COR-L47 (cell line): ENCODE data around the gene PHAF1.

Experiments
- DNase-seq: peaks from one replicate; lab custom pipeline; 2025; lab: John Stamatoyannopoulos, UW

Gene PHAF1

DNA sequence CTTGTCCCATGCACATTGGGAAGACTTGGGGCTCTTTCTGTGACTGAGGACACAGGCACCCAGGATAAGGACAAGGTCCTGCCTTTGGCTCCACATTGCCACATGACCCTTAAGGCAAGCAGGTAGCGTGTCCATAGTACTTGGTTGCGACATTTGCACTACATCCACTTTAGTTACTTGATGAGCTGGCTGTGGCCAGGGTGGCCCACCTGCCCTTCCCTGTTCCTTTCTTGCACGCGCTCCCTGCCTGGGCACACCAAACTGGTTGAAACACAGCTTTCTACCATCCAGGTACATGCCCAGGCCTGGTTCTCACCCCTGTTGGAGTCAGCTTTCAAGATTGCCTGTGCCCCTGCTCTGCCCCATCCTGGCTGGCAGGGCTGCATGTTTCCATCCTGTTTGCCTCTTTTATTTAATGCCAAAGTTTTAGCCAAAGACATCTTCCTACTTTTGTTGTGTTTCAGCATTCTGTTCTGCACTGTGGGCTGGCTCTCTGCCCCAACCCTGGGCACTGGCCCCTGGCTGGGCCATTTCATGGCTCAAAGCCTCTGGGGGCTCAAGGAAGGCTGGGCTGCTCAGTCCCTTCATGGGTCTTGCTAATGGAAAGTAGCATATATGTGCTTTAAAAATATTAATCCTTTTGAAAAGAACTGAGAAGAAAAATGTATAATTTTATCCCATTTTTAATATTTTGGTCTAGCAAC is 37.8 kb downstream of the PHAF1 start:
- no peak for DNase-seq

DNA sequence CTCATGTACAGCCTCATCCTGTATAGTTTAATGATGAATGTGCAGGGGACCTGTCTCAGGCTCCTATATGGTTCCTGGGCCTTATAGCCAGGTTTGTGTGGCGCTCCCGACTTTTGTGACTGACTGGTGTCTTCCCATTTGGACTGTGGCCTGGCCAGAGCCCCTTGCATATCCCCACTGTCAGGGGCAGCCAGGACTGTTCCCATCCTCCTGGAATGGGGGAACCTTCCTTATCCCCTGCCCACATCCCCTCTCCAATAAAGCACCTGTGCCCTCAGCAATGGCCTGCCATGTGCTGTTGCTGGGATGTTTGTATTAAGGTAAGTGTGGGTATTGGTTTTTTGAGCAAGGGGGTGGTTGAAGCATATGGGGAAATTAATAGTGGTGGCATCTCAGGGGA is 38.5 kb downstream of the PHAF1 start:
- DNase-seq, result no peak

DNA sequence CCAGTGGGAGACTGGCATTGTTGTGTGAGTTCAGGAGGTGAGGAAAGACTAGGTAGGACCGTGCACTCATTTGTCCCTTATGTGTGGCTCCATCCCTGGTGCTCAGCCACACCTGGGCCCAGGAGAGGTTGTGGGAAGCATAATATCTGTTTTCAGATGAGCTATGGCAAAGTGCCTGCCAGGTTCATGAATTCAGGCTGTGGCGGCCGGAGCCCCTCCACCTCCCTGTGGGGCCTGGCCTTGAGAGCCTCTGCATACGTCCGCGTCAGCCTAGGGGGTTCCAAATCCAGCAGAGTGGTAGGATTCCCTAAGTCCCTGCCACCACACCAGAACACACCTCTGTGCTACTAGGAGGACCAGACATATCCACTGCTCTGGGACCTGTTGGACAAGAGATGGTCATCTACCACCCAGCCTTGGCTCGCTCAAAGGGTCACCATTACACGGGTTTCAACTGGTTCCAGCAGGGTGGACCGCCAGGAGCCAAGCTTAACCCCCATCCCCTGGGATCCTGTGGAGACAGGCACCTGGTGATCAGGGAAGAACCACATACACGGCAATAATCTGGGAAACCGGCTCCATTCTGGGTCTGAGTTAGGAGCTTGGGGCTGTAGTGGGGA is 39.0 kb downstream of the PHAF1 start:
- no peak for DNase-seq

DNA sequence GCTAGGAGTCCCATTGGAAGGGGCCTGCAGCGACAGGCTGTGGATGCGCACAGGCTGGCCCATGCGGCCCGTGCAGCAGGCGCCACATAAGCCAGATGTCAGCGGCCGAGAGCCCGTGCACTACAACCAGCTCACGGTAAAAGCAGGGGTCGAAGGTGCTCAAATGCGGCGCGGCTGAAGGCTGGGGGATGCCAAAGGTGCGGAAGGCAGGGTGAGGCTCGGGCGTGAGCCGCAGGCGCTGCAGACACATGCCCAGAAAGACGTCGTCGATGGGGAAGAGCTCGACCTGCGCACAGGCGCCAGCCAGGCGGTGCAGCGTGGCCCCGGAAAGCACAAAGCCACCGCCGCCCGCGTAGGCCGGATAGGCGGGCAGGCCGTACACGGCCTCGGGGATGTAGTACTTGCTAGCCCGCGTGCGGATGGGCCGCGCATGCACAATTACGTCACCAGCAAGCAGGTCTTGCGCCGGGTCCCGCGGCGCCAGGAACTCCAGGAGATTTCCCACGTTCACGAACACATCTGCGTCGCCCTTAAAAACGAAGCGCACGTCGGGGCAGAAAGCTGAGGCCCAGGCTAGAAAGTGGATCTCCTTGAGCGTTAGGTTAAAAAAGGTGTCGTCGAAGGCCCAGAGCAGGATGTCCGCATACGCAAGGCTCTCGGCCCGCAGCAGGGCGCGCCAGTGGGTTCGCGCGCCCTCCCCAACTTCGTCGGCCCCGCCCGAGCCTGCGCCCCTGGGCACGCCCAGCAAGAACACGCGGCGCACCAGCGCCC is 39.7 kb downstream of the PHAF1 start:
- no peak for DNase-seq

DNA sequence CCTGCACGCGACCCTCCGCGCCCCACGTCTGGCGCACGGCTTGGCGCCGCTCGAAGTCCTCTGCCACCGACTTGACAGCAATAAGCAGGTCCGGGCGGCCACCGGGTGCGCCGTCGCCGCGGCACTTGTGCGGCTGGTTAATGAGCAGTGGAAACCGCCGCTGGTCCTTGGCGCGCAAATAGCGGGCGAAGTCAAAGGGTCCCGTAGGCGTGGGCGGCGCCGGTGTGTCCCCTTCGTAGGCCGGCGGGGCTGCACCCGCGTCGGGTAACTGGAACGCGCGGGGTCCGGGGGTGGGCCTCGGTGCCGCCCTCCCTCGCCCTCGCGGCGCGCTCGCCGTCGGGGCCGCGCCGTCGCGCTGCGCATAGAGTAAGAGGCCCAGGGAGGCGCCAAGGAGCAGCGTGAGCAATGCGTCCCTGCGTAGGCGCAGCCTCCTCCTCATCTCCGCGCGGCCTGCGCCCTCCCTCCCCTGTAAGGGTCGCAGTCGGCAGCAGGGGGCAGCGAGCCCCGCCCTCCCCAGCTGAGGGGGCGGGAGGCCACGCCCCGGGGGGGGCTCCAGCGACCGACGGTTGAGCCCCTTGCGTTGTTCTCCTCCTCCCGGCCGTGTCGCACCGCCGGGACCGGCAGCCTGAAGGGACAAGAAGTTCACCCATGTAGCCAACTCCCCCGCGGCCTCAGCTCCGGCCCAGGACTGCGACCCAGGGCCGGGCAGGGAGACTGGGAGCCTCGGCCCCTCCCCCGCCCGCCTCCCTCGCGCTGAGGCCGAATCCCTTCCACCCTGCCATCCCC is 40.5 kb downstream of the PHAF1 start:
- DNase-seq, result peak; percentile 26

DNA sequence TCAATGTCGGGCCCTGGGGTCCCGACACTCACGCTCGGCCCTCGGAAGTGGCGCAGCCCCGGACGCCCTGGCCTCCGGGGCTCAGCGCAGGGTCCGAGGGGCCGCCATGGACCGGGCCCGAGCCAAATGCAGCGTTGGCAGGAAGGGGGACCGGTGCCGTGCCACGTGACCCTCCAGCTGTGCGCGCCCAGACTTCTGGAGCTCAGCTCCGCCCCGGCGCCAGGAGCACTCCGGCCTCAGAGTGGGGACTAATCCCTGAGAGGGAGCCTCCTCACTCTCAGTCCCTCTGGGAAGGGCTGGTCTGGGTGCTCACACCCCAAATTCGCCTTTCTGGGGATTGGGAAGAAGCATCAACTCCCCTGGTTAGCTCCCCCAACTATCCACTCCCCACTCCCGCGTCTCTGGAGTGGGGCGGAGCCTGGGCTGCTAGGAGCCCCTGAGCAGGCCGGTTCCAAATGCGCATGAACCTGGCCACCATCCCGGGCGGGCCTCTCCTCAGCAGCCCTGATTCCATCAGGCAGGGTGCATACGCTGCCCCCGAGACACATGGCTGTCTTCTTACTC is 41.2 kb downstream of the PHAF1 start, which contains the start of gene B3GNT9:
Gene B3GNT9, minus strand, starts transcription at position 166 of the 564 bp plus-strand sequence. CDS start 513 bp downstream, outside the sequence.
- peak; percentile 65 for DNase-seq

DNA sequence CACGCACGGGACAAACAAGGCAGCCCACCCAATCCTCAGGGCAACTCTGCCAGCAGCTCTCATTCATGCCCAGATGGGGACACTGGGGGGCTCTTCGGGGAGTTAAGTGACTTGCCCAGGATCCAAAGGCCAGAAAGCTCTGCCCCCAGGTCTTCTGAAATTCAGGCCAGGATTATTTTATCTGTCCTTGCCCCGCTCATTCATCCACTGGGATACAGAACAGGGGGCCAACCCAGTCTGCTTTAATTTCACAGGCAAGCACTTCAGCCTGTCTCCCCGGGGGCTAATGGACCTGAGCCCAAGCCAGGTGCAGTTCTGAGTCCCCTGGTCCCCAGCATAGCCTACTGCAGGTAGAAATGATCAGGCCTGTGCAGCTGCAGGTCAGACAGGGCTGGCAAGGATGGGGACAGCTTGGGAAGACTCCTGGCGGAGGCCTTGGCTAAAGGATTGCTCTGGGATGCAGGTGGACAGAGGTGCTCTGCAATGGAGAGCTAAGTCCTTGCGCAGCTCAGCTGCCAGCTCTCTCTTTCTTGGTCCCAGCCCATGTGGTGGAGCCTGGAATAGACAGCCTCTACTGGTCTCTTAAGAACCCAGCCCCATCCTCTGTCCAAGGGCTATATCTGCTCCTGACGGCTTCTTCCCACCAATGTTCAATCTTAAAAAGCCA is 41.8 kb downstream of the PHAF1 start:
- no peak for DNase-seq

DNA sequence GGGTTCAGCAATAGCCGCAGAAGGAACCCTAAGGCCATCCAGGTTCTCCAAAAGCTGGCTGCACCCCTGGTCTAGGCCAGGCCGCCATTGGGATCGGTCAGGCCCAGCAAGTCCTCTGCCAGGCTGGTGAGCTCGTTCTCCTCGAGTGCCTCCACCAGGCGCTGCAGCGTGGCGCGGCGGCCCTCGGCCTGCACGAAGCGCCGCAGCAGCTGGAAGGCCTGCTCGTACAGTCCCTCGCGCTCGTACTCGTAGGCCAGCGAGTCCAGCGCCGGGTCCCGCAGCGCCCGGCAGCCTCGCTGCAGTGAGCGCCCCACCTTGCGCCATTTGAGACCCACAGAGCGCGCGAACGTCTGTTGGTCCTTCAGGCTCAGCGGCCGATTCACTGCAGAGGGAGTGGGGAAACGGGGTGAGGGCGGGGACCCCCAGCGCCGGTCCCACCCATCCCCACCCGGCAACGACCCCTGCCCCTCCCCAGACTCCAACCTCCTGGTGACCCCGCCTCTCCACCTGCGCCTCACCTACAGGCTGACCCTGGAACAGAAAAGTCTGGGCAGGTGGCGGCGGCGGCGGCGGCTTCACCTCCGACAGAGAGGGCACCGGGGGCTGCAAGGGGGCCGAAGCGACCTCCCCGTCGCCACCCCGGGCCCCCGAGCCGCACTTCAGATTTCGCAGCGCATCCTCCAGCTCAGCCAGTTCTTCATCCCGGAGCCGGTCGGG is 45.0 kb downstream of the PHAF1 start:
- DNase-seq, result no peak

DNA sequence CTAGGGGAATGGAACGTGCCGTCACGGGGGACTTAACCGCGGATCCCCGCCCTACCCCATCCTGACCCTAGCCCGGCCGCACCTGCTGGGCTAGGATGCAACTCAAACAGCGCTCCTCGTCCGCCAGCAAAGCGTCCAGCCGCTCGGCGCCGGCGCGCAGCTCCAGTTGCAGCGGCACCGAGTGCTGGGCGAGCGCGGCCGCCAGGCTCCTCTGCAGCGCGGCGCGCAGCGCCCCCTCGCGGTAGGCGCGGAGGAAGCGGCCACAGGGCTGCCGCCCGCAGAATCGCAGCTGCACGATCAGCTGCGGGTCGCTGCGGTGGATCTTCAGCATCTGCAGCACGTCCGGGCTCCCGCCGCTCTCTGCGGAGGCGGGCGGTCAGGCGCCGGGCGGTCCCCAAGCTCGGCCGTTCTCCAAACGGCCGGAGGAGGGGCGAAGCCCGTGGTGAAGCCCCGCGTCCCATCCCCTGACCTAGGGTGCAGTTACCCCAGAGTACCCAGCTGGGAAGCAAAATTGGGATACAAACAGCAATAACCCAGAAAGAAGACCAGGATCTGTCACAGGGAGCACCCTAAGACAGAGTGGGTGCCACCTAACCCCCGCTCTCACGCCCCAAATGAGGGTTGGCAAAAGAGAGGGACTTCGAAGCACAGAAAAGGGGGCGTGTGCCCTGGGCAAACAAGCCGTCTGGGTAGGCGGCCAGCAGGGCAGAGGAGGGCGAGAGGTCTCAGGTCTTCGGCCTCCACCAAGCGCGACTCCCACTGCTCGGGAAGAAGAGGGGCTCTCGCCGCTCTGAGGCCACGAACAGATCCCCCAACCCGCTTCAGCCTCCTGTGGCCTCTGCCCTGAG is 45.8 kb downstream of the PHAF1 start:
- DNase-seq, result peak; percentile 65

DNA sequence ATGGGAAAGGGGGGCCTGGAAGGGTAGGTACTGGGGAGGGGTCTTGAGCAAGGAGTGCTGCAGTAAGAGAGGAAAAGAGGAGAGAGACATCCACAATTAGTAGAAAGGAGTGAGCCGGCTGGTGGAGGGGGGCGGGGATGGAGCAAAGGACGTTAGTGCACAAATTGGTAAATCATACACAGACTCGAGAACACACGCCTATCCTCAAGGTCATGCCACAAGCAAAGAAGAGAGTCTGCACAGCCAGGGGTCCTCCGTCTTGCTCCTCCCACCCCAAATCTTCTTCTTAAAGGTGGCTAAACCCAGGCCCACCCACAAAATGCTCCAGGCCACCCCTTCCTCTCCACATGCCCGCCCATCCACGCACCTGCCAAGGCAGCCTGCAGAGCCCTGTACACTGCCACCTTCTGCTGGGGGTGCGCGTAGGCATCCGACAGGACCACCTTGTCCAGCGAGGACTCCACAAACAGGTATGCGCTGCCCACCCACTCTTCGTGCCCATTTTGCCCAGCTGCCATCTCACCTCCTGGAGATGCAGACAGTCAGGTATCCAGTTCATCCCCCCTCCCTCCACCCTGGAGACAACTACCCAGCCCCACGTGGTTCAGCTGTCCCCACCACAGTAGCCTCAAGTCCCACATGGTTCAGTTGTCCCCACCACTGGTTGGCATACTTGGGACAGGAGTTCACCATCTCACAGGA is 46.6 kb downstream of the PHAF1 start:
- DNase-seq, result no peak

DNA sequence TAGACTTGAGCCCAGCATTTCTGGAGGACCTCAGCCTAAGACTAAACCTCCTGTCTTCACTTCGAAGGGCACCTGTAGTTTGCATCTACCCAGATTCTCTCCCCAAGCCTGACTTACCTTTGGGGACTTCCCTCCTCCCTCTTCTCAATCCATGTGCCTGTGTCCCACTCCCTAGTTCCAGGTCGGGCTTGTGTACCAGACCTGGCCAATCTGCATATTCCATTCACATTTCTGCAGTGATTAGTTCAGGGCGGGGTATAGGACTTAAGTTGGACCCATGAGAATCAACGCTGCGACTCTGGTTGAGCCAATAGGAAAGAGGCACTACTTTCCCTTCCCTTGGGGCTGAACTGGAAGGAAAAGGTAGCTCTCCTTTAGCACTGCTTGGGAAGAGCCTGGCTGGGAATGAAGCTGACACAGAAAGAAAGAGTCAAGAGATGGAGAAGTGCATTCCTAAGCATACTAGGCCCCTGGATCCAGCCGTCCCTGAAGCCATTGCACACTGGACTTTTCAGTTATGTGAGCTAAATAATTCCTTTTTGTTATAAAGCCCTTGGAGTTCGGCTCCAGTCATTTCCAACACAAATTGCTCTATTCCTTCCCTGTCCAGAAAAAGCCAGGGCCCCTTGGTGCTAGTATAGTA is 47.5 kb downstream of the PHAF1 start:
- DNase-seq, result no peak

DNA sequence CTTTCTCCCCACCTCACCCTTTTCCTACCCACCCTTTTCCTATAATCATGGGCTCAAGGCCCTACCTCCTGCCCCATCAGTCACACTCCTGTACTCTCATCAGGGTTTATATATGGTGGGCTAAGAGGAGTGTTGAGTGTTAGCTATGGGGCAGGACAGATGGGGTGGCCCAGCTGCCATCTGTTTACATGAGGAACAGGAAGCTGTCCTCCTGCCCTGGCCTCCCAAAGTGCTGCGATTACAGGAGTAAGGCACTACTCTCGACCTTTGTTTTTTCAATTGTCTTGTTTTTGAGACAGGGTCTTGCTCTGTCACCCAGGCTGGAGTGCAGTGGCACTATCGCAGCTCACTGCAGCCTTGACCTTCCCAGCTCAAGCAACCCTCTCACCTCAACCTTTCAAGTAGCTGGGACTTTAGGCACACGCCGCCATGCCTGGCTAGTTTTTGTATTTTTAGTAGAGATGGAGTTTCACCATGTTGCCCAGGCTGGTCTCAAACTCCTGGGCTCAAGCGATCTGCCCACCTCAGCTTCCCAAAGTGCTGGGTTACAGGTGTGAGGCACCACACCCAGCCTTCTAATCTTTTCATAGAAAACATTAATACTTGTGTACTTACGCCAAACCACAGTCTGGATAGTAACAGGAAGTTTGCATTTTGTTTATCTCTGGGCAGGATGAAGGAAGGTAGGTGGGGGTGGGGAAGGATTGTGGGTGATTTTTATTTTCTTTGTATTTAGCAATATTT is 48.3 kb downstream of the PHAF1 start:
- no peak for DNase-seq

DNA sequence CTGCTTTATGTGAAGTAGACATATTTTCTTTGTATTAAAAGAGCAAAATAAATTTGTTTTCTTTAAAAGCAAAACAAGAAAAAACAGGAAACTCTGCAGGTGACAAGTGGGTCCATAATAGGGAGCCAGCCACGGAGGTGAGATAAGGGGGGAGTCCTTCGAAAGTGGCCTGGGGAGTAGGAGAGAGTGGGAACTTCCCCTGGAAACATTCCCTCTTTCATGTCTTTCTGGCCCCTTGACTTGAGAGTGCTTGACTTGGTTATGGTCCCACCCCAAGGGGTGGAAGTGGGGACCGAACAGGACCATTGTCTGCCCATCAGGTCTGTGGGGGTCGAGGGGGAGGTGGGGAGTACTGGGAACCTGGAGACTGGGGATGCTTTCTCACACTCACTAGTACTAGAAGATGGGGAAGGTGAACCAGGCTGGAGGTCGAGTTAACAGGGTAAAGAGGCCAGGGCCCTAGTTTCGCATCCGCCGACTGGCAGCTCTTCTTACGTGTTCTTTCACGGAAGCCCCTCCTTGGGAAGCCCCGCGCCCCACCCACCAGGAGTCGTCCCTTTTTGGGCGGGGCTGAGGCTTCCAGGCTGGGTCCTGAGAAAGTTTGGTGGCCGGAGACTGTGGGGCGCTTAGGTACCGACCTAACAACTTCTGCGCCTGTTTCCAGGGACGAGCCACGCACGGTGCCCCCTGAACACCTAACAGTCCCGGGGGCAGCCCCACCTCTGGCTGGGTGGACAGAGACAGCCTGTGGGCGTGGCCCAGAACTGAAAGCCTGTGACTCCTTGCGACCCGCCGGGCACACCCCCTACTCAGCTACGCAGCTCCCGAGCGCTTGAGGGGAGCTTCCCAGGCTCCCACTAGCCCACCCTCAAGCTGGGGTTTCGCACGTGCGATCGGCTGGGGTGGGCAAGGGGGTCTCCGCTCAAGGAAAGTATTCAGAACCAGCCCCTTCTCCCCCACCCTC is 49.2 kb downstream of the PHAF1 start:
- DNase-seq, result no peak

DNA sequence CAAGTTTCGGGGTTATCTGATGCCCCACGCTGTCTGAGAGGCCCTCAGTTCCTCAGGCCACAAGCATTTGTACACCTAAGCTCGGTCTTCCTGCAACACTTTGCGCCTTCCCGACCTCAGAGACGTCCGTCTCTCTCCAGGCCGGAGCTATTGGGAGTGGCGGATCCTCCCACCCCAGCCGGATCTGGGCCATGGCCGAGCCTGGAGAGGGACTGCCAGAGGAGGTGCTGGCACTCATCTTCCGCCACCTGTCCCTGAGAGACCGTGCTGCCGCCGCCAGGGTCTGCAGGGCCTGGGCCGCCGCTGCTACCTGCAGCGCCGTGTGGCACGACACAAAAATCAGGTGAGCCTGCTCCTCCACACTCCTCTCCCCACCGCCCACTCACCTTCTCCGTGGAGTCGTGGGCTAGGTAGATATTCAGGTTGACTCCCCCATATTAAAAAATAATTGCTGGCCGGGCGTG is 51.9 kb downstream of the PHAF1 start:
- no peak for DNase-seq

DNA sequence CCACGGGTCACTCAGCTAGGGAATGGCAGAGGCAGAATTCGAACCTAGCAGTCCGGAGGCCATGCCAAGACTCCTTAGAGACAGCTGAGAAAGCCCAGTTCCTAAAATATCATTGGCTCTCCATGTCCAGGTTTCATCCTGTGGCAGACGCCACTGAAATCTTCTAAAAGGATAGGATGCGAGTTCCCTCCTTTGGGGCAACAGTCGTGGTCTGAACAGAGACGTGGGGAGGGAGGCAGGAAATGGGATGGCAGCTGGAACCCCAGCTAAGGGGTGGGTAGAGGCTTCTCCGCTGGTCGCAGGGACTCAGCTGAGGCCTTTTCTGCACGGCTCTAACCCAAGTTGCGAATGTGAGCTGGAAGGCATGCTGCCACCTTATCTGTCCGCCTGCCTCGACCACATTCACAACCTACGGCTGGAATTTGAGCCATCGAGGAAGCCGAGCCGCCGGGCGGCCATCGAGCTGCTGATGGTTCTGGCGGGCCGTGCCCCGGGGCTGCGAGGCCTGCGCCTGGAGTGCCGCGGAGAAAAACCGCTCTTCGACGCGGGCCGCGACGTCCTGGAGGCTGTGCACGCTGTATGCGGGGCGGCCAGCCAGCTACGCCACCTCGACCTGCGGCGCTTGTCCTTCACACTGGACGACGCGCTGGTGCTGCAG is 52.9 kb downstream of the PHAF1 start:
- no peak for DNase-seq
